ENCODE data around the gene GNG10.
"Not testable (repeated sequence)": the region's sequence is repeated elsewhere in the genome, so short reads cannot be mapped to it uniquely, and the experiment has no call there.

The GNG10 gene

DNA sequence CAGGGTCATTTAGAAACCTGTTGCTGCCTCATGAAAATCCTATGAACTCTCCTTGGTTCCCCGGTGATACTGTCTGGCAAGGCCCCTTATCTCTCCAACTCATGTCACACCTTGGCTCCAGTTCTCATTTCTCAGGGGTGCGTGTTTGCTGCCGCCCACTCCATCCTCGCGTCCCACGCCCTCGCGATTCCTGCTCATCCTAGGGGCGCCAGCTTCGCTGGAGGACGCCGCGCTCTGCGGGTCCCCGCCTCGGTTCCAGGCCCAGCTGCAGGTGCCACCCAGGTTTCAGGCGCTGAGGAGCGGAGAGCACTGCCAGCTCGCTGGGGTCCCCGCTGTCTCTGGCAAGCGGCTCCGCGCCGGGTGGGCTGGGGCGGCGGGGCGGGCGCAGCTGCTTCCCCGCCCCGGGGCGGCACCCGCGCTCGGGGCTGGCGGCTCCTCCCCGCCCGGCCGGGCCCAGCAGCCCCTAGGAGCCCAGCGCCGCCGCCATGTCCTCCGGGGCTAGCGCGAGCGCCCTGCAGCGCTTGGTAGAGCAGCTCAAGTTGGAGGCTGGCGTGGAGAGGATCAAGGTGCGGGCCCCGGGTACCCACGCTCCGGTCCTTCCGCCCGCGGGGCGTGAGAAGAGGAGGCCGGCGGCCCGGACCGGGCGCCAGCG, at the start of gene GNG10:
TSS of gene GNG10 (plus strand) at position 456 of the 652 bp plus-strand sequence. CDS start at position 486, 30 bp downstream.
- peak; percentile 7 for DNase-seq

DNA sequence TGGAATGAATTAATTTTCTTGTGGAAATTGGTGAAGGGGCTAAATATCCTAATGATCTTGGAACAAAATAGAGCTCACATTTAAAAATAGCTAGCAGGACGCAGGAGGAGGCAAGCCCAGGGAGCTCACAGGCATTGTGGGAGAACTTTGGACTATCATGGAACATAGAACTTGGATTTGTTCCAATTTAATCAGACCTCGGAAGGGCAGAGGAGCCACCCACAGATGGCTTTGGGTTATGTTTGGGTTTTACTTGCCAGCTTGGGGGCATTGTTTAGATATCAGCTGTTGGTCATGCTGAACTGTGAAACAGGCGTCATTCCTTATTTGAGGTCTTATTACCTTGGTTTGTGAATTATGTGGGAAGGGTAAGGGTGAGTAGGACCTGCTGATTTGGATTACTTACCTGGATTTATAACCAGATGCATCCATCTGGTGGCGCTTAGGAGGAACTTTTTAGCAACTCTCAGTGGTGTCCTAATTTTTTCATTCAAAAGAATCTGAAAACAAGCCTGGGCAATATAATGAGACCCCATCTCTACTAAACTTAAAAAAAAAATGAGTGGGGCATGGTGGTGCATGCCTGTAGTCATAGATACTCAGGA, 47.9 kb upstream of the GNG10 start:
- DNase-seq: no peak

DNA sequence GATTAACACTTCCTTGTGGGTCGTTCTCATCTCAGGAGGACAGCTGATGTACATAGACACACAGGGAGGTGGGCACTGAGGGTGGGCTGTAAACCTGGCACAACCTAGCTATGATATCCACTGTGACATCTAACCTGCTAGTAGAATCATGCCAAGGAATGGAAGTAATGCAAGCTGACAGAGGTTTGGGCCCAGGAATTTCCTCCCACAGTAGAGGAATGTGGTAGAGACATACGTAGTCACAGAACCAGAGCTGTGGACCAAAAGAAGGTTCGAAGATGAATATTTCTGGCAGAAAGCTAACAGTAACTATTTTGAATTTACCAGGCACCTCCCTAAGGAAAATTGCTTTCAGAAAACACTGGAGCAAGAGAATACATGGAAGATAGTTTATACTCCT, 45.5 kb upstream of the GNG10 start:
- no peak for DNase-seq

DNA sequence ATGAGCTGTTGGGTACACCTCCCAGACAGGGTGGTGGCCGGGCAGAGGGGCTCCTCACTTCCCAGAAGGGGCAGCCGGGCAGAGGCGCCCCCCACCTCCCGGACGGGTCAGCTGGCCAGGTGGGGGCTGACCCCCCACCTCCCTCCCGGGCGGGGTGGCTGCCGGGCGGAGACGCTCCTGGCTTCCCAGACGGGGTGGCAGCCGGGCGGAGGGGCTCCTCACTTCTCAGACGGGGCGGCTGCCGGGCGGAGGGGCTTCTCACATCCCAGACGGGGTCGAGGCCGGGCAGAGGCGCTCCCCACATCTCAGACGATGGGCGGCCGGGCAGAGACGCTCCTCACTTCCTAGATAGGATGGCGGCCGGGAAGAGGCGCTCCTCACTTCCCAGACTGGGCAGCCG, 44.1 kb upstream of the GNG10 start:
- DNase-seq: not testable (repeated sequence)

DNA sequence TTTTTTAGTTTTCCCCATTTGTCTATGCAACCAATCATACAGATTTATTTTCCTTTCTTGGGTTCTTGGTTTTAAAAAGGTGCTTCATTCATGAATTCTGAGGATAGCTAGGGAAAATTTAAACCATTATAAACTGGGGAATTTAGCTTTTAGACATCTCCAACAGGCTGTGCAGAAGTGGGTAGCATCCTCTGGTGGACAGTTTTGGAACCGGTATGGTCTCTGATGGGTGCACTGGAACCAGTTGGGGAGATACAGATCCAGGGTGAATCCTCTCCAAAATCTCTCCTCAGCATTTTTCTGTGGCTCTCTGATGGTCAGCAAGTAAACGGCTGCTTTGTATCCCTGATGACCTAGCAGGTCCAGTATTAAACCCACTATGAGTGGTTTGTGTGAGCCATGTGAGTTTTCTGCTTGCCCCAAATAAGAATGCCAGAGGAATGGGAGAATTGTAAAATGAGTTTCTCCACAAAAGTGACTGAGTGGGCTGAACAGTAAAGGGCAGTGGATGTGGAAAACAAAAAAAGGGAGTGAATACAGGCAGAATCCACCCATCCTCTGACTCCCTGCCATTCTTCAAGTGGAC, 39.4 kb upstream of the GNG10 start:
- DNase-seq: peak; percentile 5

DNA sequence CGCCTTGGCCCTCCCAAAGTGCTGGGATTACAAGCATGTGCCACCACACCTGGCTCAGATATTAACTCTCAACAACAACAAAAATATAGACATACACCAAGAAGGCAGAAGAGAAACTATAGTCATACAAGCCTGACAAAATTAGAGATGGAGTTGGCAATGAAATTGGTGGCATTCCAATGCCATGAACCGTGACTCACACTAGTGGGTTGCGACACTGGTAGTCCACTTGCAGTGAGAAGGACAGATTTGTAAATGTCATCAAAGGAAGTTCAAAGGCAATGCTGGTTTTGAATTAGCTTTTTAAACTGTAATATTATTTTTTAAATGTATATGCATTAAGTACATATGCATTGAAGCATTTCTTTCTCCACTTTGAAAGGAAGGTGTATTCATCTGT, 38.8 kb upstream of the GNG10 start:
- DNase-seq: no peak

DNA sequence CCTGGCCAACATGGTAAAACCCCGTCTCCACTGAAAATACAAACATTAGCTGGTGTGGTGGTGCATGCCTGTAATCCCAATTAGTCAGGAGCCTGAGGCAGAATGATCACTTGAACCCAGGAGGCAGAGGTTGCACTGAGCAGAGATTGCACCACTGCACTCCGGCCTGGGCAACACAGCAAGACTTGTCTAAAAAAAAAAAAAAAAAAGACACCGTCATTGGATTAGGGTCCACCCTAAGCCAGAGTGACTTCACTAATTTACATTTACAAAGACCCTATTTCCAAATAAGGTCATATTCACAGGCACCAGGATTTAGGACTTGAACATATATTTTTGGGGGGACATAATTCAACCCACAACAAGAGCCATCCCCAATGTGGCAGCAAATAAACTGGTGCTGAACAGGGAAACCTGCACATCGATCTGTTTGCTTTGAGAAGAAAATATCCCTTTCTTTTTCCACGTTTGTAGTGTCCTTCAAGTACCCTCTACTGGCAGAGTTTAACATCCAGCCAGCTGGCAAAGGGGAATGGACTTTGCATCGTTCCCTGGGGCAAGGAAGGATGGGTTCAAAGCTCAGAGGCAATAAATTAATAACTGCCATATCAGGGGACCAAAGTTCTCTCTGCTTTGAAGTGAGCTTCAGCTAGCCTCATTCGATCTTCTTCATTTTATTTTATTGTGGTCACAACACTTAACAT, 34.0 kb upstream of the GNG10 start:
- DNase-seq: no peak

DNA sequence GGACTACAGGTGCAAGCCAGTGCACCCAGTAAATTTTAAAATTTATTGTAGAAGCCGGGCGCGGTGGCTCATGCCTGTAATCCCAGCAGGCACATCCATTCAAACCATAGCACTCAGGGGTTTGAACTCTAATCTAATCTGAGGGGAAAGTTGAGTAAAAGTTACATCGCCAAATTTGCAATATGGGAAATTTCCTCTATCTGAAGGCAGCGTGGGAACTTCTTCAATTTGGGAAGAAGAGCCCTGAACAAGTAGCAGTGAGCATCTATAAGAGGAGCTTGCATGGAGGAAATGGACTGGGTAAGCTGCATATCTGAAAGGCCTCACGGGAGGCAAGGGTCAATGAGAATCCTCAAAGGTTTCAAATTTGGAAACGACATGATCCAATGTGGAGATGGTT, 33.0 kb upstream of the GNG10 start:
- DNase-seq: no peak

DNA sequence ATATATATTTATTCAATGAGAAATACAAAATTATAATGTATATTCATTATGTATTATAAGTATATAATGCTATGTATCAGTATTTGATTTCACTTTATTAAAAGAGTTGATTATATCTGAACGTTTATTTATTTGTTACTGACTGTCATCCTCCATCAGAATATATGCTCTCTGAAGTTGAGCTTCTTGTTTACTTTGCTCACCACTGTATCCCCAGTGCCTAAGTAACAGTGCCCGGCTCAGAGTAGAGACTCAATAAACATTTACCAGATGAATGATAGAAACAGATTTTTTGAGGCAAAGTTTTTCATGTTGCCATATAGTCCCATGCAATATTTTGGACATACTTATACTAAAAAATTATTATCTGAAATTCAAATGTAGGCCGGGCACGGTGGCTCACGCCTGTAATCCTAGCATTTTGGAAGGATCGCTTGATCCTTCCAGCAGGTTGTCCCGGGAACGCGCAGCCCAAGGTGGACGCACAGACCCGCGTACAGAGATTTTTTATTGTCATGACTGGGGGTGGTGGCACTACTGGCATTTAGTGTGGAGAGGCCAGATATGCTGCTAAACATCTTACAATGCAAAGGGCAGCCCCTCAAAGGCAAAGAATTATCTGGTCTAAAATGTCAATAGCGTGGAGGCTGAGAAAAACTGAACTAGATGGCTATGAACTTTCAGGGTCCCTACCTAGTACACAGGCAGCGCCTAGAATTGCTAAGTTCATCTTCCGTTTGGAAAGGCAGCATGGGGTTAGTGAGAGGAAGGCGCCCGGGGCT, 31.0 kb upstream of the GNG10 start:
- DNase-seq: peak; percentile 46

DNA sequence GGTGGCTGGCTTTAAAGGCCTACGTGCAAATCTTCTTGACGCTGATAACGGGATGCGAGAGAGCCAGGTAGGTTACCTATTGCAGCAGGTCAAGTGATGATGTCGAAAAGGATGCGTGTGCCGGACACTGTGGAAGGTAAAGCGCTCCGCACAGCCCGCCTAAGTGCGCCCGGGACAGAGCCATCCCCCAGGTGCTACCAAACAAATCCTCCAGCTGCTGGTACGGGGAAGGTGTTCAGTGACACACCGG, 30.5 kb upstream of the GNG10 start:
- no peak for DNase-seq

DNA sequence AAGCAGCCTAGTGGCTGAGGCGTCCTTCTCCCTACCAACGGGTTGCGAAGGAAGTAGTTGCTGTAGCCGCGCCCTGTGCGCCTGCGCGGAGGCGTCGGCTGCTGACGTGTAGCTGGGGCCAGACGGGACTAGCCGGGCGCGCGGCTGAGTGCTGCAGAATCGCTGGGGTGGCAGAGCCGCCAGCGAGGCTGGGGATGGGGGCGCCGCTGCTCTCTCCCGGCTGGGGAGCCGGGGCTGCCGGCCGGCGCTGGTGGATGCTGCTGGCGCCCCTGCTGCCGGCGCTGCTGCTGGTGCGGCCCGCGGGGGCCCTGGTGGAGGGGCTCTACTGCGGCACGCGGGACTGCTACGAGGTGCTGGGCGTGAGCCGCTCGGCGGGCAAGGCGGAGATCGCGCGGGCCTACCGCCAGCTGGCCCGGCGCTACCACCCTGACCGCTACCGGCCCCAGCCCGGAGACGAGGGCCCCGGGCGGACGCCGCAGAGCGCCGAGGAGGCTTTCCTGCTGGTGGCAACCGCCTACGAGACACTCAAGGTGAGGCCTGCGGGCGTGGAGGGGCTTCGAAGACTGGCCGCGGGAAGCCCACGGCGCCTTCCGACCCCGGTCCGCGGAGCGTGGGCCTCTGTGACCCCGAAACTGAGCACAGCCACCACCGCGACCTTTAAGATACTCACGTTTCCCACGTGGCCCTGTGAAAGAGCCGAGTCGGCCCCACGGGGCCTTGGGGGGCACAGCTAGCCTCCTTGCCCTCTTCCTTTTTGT, 30.0 kb upstream of the GNG10 start, which contains the start of gene DNAJC25:
TSS of gene DNAJC25 (plus strand) at position 121 of the 758 bp plus-strand sequence. CDS start at position 195, 74 bp downstream.
- DNase-seq: peak; percentile 92

DNA sequence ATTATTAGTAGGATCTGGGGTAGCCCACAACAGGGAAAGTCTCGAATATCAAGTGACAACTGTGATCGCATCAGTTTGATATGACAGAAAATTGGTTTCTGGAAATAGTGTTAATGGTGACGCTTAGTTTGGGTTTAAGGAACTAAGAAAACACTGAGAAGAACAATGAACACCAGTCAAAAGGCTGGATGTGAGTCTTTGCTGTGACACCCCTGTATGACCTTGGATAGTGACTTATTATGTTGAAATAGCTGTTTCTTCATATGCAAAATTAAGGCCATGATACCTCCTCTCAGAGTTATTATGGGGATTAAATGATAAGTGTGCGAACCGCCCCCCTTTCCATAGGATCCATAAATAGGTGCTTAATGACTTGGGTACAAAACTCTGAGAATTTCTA, 29.3 kb upstream of the GNG10 start:
- DNase-seq: no peak

DNA sequence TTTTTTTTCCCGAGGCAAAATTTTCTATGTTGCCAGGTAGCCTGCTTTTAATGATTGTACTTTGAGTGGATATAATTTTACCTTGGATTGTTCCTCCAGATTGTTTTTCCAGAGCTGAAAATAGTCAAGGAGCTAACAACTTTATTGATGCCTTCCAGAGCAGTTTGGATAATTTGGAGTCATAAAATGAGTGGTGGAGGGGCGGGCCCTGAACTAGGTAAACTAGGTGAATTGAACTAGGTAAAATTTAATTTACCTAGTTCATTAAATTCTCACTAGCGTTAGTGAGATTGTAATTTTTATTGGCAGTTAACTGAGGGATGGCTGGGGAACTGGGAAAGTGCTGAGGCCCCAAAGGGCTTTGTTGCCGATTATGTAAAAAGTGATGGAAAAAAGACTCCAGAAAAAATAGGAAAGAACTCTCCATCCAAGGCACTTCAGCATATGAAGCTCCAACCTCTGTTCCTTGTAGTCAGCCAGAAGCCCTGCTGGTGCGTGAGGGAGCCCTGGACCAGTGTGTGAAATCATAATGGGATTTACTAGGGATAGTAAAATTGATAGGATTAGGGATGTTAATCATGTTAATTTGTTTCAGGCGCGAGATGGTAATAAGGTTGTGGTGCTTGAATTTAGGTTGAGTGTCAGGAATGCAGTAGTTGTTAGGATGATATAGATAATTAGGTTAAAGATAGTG, 28.6 kb upstream of the GNG10 start:
- no peak for DNase-seq

DNA sequence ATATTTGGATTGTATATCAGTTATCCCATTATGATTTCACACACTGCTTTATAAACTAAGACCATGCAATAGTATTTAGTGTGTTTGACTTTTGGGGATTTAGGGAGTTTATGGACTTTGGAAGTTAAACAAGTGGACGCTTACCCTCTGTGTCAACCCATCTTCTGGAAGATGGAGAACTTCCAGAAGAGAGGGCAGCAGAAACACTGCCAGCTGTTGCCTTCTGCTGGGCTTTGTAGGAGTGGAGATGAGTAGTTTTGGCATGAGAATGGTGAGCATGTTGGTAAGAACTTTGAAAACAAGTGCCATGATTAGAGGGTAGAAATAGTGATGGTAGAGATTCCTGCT, 28.0 kb upstream of the GNG10 start:
- DNase-seq: no peak

DNA sequence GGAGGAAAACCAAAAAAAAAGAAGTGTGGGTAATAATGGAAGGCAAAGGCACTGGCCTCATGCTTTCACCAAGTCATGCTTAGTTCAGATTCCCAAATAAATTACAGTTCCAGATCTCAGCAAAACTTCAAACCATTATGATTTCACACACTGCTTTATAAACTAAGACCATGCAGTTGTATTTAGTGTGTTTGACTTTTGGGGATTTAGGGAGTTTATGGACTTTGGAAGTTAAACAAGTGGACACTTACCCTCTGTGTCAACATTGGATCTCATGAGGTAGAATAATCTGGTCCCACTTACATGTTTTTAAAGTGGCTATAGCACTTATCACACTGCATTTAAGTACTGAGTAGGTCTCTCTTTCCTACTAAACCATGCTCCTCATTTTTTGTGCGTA, 26.5 kb upstream of the GNG10 start:
- DNase-seq: no peak

DNA sequence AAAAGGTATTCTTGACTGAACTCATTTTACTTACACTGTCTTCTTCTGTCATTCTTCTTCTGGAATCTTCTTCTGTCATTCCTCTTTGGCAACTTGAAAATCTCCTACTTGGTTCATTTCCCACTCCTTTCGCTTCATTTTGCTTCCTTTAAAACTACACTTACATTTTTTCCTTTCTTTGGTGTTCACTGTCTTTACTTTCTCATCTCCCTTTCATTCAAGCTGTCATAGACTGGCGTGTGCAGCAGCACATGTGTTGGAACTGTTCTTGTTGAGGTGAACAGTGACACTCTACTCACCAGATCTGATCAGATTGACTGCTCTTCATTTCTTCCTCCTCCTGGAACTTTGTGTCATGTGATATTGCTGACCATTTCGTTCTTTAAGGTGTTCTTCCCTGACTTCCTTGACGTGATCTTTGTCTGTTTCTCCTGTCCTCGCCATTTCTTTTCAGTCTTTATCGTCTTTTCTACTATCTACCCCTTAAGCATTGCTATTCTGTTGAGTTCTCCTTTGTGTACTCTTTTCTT, 23.9 kb upstream of the GNG10 start:
- DNase-seq: no peak

DNA sequence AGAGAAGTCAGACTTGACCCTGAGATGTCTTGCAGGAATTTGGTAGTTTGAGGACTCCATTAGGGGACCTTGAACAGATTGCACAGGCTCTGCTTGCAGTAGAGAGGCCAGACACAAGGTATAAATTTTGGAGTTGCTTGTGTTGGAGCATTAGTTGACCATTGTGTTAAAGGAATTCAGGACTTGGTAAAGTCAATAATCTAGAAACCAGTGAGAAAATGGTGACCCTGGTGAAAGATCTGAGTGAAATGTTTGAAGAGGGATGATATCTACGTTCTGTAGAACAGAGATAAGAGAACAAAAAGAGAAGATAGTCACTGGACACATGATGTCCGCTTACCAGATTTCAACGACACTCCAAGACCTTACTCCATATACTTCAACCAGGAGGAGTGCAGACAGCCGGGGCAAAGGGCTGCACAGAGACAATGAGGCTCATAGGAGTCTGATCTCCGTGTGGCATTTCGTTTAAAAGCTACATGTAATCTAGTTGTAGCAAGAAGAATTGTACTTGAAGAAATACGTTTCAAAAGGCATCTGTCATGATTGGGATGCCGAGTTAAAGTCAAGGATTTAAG, 17.1 kb upstream of the GNG10 start:
- DNase-seq: no peak

DNA sequence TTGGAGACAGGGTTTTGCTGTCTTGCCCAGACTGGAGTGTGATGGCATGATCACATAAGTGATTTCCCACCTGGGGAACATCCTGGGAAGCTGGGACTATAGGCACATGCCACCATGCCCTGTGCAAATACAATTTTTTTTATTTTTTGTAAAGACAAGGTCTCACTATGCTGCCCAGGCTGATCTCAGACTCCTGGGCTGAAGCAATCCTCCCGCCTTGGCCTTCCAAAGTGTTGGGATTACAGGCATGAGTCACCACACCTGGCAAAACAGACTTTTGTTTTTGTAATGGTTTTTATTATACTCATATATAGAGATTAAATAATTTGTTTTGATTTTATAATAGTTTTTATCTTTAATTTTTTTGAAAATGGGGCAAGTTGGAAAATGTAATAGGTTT, 15.6 kb upstream of the GNG10 start:
- no peak for DNase-seq

DNA sequence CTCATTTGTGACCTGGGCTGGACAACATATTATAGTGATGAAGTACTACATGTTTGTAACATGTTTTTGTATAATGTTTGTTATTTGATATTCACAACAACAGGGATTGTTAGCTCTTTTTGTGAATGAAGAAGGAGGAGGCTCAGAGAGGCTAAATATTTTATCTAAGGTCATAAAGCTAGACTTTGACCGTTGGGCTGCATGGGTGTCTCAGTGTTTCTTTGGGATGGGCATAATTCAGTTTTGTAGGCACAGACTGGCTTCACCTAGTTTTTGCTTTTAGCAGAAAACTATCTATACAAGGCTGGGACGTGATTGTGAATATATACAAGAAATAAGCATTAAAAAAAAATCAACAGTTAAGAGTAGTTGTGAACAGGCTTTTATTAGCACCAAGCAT, 15.0 kb upstream of the GNG10 start:
- no peak for DNase-seq

DNA sequence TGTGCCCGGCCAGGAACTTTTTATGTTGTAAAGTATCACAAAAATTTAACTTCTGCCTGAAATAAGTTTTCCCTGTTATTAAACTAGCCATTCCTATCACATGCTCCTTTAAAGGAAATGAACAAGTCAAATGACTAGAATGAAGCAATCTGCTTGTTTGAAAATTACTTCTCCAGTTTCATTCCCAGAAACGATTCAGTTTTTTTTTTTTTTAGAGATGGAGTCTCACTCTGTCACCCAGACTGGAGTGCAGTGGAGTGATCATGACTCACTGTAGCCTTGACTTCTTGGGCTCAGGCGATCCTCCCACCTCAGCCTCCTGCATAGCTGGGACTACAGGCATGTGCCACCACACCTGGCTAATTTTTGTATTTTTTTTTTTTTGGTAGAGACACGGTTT, 13.3 kb upstream of the GNG10 start:
- no peak for DNase-seq

DNA sequence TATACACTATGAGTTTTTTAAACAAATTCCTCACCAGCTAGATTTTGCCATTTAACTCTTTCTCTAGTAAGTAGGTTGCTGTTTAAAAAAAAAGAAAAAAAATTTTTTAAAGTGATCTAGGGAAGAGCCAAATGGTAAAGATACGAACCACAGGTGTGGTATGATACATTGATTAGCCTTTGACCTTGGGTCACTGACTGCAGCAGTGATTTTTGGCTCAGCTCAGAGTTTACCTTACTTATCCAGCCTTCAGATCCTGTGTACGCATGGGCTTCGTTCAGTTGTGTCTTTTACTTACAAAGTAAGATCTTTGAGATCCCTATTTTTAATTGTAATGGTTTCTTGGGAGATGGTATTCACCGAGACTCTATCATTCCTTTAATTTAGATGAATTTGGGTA, 12.4 kb upstream of the GNG10 start:
- no peak for DNase-seq

DNA sequence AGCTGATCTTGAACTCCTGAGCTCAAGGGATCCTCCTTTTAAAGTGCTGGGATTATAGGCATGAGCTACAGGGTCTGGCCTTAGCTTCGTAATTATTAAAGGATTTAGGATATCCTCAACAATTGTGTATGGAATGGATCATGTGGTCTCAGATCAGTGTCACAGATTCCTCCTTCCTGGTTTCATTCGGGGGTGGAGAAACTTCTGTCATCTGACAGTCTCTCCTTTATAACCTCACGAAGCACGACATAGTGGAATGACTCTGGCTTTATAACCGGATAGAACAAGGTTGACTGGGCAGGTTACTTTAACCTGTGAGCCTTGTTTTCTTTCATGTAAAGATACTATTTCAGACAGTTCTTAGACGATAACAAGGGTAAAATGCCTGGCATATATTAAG, 4.4 kb upstream of the GNG10 start:
- DNase-seq: no peak
